SK-N-SH treated with all-trans-retinoic acid at 6 μM for 48 hours (cell line): ENCODE data around the gene SLC19A1.

ENCODE experiments used
- ATAC-seq: fragments of 200-7000 bp; cut with Tn5 transposase; 3 replicates; pipeline ENCODE4 v1.9.1; 2020; ENCODE audit warnings: mild to moderate bottlenecking, moderate library complexity
- ARNTL ChIP-seq: fragments of 450-650 bp; formaldehyde crosslinking; IDR thresholded peaks from 2 replicates; pipeline ENCODE4 v1.5.0; 2020; ENCODE audit warnings: low read depth, mild to moderate bottlenecking, moderate library complexity, borderline replicate concordance
- CSDC2 ChIP-seq: fragments of 250-450 bp; sonication (Bioruptor Pico); IDR thresholded peaks from 2 replicates; pipeline ENCODE4 v1.5.0; 2020; ENCODE audit warnings: mild to moderate bottlenecking, moderate library complexity
- GLIS3 ChIP-seq: fragments of 250-450 bp; sonication (Bioruptor Pico); IDR thresholded peaks from 2 replicates; pipeline ENCODE4 v1.5.0; 2020; ENCODE audit warnings: mild to moderate bottlenecking, moderate library complexity
- ISL1 ChIP-seq: fragments of 250-450 bp; sonication (Bioruptor Pico); IDR thresholded peaks from 2 replicates; pipeline ENCODE4 v2.1.2; 2022; ENCODE audit warnings: mild to moderate bottlenecking, moderate library complexity
- PPARA ChIP-seq: fragments of 250-450 bp; sonication (Bioruptor Pico); IDR thresholded peaks from 2 replicates; pipeline ENCODE4 v1.5.0; 2020; ENCODE audit warnings: mild to moderate bottlenecking, borderline replicate concordance
- RARB ChIP-seq: fragments of 250-450 bp; sonication (Bioruptor Pico); IDR thresholded peaks from 2 replicates; pipeline ENCODE4 v1.8.0; 2021; ENCODE audit warnings: mild to moderate bottlenecking, moderate library complexity
- SNAI2 ChIP-seq: fragments of 250-450 bp; sonication (Bioruptor Pico); IDR thresholded peaks from 2 replicates; pipeline ENCODE4 v1.5.0; 2020; ENCODE audit warnings: mild to moderate bottlenecking, moderate library complexity
- TCF4 ChIP-seq: fragments of 250-450 bp; sonication (Bioruptor Pico); IDR thresholded peaks from 2 replicates; pipeline ENCODE4 v1.8.0; 2021; ENCODE audit warnings: mild to moderate bottlenecking, moderate library complexity, borderline replicate concordance
- TOX ChIP-seq: fragments of 250-450 bp; sonication (Bioruptor Pico); IDR thresholded peaks from 2 replicates; pipeline ENCODE4 v1.8.0; 2021; ENCODE audit warnings: mild to moderate bottlenecking, moderate library complexity, borderline replicate concordance
- ZC3H10 ChIP-seq: fragments of 250-450 bp; sonication (Bioruptor Pico); IDR thresholded peaks from 2 replicates; pipeline ENCODE4 v1.5.1; 2021; ENCODE audit warnings: mild to moderate bottlenecking, moderate library complexity
- ZFP3 ChIP-seq: fragments of 250-450 bp; sonication (Bioruptor Pico); IDR thresholded peaks from 2 replicates; pipeline ENCODE4 v1.5.0; 2020; ENCODE audit warnings: mild to moderate bottlenecking, moderate library complexity
- ZNF70 ChIP-seq: fragments of 450-650 bp; formaldehyde crosslinking; IDR thresholded peaks from 2 replicates; pipeline ENCODE4 v1.5.0; 2020; ENCODE audit warnings: mild to moderate bottlenecking, moderate library complexity
- ZNF8 ChIP-seq: fragments of 450-650 bp; formaldehyde crosslinking; IDR thresholded peaks from 2 replicates; pipeline ENCODE4 v1.5.0; 2020; ENCODE audit warnings: mild to moderate bottlenecking, moderate library complexity
- TF ChIP-seq, protein P1 (sequence below): fragments of 250-450 bp; sonication (Bioruptor Pico); IDR thresholded peaks from 2 replicates; pipeline ENCODE4 v1.5.0; 2020; ENCODE audit warnings: mild to moderate bottlenecking, moderate library complexity
- TF ChIP-seq, protein P2 (sequence below): fragments of 250-450 bp; sonication (Bioruptor Pico); IDR thresholded peaks from 2 replicates; pipeline ENCODE4 v1.8.0; 2020; ENCODE audit warnings: mild to moderate bottlenecking, moderate library complexity, borderline replicate concordance
- TF ChIP-seq, protein P3 (sequence below): fragments of 250-450 bp; sonication (Bioruptor Pico); IDR thresholded peaks from 2 replicates; pipeline ENCODE4 v1.5.1; 2020; ENCODE audit warnings: low read depth, mild to moderate bottlenecking, moderate library complexity
- TF ChIP-seq, protein P4 (sequence below): fragments of 250-450 bp; sonication (Bioruptor Pico); IDR thresholded peaks from 2 replicates; pipeline ENCODE4 v1.5.1; 2021; ENCODE audit warnings: mild to moderate bottlenecking, moderate library complexity

Gene SLC19A1

DNA sequence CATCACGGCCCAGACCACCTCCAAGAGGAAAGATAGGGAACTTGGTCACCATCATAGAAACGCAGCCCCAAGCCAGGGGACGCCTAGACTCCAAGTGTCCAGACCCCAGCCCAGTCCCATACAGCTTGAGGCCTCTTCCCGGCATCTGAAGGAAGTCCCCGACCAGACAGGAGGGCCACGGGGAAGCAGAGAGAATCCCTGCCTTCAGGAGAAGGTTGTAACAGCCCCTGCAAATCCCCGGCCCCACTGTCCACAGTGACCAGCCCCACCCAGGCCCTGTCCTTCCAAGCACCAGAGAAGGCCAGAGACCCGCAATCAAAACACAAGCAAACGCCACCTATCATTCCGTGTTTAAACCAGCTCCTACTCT, 1.7 kb downstream of the SLC19A1 start (continued):
- no peak for TF ChIP-seq TCF4

GRCh38 chr21:45539796-45540600, 2.2 kb downstream of the SLC19A1 start:
- no peak for ATAC-seq

DNA sequence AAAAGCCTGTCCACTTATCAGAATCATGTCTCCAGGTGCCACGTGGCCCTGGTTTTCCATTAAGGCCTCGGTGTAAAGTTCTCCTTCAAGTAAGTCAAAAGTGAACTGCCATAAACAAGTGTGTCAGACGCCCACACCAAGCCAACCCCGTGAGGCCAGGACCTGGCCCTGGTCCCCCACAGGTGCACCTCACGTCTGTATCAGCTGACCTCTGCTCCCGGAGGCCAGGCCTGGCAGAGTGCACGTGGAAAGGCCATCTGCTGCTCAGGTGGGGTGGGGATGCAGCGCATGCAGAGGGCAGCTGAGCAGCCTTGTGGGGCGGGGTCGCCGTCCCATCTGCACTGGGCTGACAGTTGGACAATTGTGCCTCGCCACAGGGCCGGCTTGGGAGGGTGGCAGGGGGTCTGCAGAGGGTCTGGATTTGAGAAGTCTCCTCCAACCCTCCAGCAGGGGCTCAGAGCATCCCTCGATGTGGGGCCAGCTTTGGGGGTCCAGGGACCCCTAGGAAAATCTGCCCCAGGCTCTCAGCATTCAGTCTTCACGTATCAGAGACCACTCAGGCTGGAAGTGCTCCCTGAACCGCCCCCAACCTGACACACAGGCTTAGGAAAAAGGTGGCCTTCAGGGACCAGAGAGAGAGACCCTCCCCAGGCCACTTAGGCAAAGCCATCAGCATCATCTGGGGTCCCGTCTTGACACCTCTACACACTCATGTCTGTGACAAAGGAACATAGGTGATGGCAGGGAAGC, 3.0 kb downstream of the SLC19A1 start:
- no peak for ATAC-seq
- no peak for TF ChIP-seq TCF4
- TF ChIP-seq, protein P1, sequence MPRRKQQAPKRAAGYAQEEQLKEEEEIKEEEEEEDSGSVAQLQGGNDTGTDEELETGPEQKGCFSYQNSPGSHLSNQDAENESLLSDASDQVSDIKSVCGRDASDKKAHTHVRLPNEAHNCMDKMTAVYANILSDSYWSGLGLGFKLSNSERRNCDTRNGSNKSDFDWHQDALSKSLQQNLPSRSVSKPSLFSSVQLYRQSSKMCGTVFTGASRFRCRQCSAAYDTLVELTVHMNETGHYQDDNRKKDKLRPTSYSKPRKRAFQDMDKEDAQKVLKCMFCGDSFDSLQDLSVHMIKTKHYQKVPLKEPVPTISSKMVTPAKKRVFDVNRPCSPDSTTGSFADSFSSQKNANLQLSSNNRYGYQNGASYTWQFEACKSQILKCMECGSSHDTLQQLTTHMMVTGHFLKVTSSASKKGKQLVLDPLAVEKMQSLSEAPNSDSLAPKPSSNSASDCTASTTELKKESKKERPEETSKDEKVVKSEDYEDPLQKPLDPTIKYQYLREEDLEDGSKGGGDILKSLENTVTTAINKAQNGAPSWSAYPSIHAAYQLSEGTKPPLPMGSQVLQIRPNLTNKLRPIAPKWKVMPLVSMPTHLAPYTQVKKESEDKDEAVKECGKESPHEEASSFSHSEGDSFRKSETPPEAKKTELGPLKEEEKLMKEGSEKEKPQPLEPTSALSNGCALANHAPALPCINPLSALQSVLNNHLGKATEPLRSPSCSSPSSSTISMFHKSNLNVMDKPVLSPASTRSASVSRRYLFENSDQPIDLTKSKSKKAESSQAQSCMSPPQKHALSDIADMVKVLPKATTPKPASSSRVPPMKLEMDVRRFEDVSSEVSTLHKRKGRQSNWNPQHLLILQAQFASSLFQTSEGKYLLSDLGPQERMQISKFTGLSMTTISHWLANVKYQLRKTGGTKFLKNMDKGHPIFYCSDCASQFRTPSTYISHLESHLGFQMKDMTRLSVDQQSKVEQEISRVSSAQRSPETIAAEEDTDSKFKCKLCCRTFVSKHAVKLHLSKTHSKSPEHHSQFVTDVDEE (CRISPR knock-in tag), result no peak
- no peak for TF ChIP-seq ZC3H10 (CRISPR knock-in tag)
- TF ChIP-seq, protein P2, sequence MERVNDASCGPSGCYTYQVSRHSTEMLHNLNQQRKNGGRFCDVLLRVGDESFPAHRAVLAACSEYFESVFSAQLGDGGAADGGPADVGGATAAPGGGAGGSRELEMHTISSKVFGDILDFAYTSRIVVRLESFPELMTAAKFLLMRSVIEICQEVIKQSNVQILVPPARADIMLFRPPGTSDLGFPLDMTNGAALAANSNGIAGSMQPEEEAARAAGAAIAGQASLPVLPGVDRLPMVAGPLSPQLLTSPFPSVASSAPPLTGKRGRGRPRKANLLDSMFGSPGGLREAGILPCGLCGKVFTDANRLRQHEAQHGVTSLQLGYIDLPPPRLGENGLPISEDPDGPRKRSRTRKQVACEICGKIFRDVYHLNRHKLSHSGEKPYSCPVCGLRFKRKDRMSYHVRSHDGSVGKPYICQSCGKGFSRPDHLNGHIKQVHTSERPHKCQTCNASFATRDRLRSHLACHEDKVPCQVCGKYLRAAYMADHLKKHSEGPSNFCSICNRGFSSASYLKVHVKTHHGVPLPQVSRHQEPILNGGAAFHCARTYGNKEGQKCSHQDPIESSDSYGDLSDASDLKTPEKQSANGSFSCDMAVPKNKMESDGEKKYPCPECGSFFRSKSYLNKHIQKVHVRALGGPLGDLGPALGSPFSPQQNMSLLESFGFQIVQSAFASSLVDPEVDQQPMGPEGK, result no peak
- no peak for TF ChIP-seq ZFP3
- no peak for TF ChIP-seq SNAI2 (CRISPR knock-in tag)
- TF ChIP-seq, protein P3, sequence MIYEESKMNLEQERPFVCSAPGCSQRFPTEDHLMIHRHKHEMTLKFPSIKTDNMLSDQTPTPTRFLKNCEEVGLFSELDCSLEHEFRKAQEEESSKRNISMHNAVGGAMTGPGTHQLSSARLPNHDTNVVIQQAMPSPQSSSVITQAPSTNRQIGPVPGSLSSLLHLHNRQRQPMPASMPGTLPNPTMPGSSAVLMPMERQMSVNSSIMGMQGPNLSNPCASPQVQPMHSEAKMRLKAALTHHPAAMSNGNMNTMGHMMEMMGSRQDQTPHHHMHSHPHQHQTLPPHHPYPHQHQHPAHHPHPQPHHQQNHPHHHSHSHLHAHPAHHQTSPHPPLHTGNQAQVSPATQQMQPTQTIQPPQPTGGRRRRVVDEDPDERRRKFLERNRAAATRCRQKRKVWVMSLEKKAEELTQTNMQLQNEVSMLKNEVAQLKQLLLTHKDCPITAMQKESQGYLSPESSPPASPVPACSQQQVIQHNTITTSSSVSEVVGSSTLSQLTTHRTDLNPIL (CRISPR knock-in tag), result no peak
- TF ChIP-seq ISL1 (CRISPR knock-in tag), result no peak
- no peak for TF ChIP-seq CSDC2 (CRISPR knock-in tag)
- TF ChIP-seq ZNF8 (CRISPR knock-in tag), result no peak

More at GRCh38 chr21:45539796-45540600, 2.2 kb downstream of the SLC19A1 start:
- TF ChIP-seq, protein P1 (CRISPR knock-in tag), result no peak
- TF ChIP-seq GLIS3 (CRISPR knock-in tag) (no peak), ARNTL (CRISPR knock-in tag) (no peak), TOX (CRISPR knock-in tag) (no peak), SNAI2 (CRISPR knock-in tag) (no peak), ISL1 (CRISPR knock-in tag) (no peak), RARB (no peak), PPARA (CRISPR knock-in tag) (no peak), ZC3H10 (CRISPR knock-in tag) (no peak), ZNF70 (no peak)
- TF ChIP-seq, protein P4, sequence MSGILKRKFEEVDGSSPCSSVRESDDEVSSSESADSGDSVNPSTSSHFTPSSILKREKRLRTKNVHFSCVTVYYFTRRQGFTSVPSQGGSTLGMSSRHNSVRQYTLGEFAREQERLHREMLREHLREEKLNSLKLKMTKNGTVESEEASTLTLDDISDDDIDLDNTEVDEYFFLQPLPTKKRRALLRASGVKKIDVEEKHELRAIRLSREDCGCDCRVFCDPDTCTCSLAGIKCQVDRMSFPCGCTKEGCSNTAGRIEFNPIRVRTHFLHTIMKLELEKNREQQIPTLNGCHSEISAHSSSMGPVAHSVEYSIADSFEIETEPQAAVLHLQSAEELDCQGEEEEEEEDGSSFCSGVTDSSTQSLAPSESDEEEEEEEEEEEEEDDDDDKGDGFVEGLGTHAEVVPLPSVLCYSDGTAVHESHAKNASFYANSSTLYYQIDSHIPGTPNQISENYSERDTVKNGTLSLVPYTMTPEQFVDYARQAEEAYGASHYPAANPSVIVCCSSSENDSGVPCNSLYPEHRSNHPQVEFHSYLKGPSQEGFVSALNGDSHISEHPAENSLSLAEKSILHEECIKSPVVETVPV (CRISPR knock-in tag), result no peak
- TF ChIP-seq, protein P3 (CRISPR knock-in tag), result no peak
- TF ChIP-seq, protein P2, result no peak
